ENCODE results near the gene PATJ. TPM values are rescaled to one million over a fixed set of nuclear protein-coding genes. Genes with fewer than 3 reads are reported as not detected.
"Not testable (repeated sequence)": the region's sequence is repeated elsewhere in the genome, so short reads cannot be mapped to it uniquely, and the experiment has no call there.

The PATJ gene
- total RNA-seq, 4 donors from 2014 or later, result 119 to 299 (median 149) TPM

GRCh38 chr1:61892977-61893376, 150.7 kb downstream of the PATJ start:
- in situ Hi-C loops (cut with MboI; ENCODE audit: low pct_ligation_motif_present in 1 of 4, low pct_unique_long_range_greater_than_20kb in 1 of 4, low sequenced_read_pairs in 3 of 4), result no loop called here

DNA sequence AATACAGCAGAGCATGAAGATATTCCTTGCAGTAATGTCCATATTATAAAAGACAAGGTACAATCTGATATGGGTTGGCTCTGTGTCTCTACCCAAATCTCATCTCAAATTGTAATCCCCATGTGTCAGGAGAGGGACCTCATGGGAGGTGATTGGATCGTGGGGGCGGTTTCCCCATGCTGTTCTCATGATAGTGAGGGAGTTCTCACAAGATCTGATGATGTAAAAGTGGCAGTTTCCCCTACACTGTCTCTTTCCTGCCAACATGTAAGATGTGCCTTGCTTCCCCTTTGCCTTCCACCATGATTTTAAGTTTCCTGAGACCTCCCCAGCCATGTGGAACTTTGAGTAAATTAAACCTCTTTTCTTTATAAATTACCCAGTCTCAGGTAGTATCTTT, 152.0 kb downstream of the PATJ start:
- H3K4me1 ChIP-seq; intact Hi-C loops (cut with DNase I; ENCODE audit: low total_unique reads); H3K36me3 ChIP-seq; DNase-seq; H3K4me3 ChIP-seq; in situ Hi-C loops (cut with MboI; ENCODE audit: low pct_ligation_motif_present in 1 of 4, low pct_unique_long_range_greater_than_20kb in 1 of 4, low sequenced_read_pairs in 3 of 4); H3K27me3 ChIP-seq; H3K9me3 ChIP-seq; H3K27ac ChIP-seq: not testable (repeated sequence)
- 85 to 100% methylated on average over 2 of the region's 2 CpGs for WGBS, 2 donors (ENCODE audit: low coverage in 1 of 2)

More at GRCh38 chr1:61892977-61893376, 150.7 kb downstream of the PATJ start:
- Histone ChIP-seq H3K27ac (no peak overlapping the region), H3K9me3 (peaks cover 0 to 2% of the 10 kb centered on the region in 2 donors), H3K4me1 (peaks cover 0 to 3% (median 0%) of the 10 kb centered on the region in 4 donors), H3K4me3 (no peak overlapping the region), H3K36me3 (no peaks in the 10 kb centered on the region), H3K27me3 (no peaks in the 10 kb centered on the region)
- DNase-seq, result no peak
- no peak for TF ChIP-seq POLR2A (IDR thresholded peaks at IDR 0.05)
- no peak for TF ChIP-seq POLR2AphosphoS5 (IDR thresholded peaks at IDR 0.05)
- no peak for TF ChIP-seq CTCF (IDR thresholded peaks at IDR 0.05)
- TF ChIP-seq EP300 (IDR thresholded peaks at IDR 0.05; ENCODE audit: low read depth), result no peak
- WGBS, 2 donors (ENCODE audit: low coverage in 1 of 2), result 41 to 95% methylated on average over 2 of the region's 2 CpGs
- intact Hi-C loops (cut with DNase I; ENCODE audit: low total_unique reads), result no loop called here

DNA sequence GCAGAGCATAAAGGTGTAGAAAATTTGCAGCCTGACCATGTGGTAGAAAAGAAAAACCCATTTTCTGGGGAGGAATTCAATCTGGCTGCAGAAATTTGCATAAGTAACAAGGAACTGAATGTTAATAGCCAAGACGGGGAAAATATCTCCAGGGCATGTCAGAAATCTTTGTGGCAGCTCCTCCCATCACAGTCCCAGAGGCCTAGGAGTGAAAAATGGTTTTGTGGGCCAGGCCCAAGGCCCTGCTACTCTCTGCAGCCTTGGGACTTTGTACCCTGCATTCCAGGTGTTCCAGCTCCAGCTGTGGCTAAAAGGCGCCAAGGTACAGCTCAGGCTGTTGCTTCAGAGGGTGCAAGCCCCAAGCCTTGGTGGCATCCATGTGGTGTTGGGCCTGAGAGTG, 152.9 kb downstream of the PATJ start:
- Histone ChIP-seq H3K4me3 (no peak overlapping the region), H3K4me1 (no peaks in the 10 kb centered on the region), H3K9me3 (peaks cover 0 to 2% of the 10 kb centered on the region in 2 donors), H3K36me3 (no peaks in the 10 kb centered on the region), H3K27ac (no peak overlapping the region), H3K27me3 (no peaks in the 10 kb centered on the region)
- TF ChIP-seq EP300 (IDR thresholded peaks at IDR 0.05; ENCODE audit: low read depth) (no peak), CTCF (IDR thresholded peaks at IDR 0.05) (no peak), POLR2A (IDR thresholded peaks at IDR 0.05) (no peak), POLR2AphosphoS5 (IDR thresholded peaks at IDR 0.05) (no peak)
- no peak for DNase-seq
- in situ Hi-C loops (cut with MboI; ENCODE audit: low pct_ligation_motif_present in 1 of 4, low pct_unique_long_range_greater_than_20kb in 1 of 4, low sequenced_read_pairs in 3 of 4) (no loop called here), intact Hi-C loops (cut with DNase I; ENCODE audit: low total_unique reads) (no loop called here)
- WGBS, 2 donors (ENCODE audit: low coverage in 1 of 2), result 93% methylated on average over 2 of the region's 2 CpGs; no CpG with 5 or more reads in 1 of the 2 donors

DNA sequence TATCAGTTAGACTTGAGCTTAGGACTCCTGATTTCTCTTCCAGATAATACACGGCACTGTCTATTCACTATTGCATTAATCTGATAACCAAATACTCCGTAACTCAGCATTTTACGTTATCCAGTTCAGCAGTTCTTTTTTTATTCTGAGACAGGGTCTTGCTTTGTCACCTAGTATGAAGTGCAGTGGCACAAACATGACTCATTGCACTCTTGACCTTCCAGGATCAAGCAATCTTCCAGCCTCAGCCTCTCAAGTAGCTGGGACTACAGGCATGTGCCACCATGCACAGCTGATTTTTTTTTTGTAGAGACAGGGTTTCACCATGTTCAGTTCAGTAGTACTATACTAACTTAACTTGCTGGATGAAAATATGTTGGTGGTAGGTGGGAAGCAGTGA, 156.4 kb downstream of the PATJ start:
- Histone ChIP-seq H3K4me1 (no peaks in the 10 kb centered on the region), H3K27ac (no peak overlapping the region), H3K27me3 (no peaks in the 10 kb centered on the region), H3K36me3 (peaks cover 0 to 3% (median 0%) of the 10 kb centered on the region in 4 donors), H3K4me3 (no peak overlapping the region), H3K9me3 (peaks cover 0 to 2% of the 10 kb centered on the region in 2 donors)
- WGBS, 2 donors (ENCODE audit: low coverage in 1 of 2), result 94 to 95% methylated on average over 3 of the region's 3 CpGs
- DNase-seq, result no peak
- in situ Hi-C loops (cut with MboI; ENCODE audit: low pct_ligation_motif_present in 1 of 4, low pct_unique_long_range_greater_than_20kb in 1 of 4, low sequenced_read_pairs in 3 of 4) (no loop called here), intact Hi-C loops (cut with DNase I; ENCODE audit: low total_unique reads) (no loop called here)
- TF ChIP-seq CTCF (IDR thresholded peaks at IDR 0.05) (no peak), POLR2AphosphoS5 (IDR thresholded peaks at IDR 0.05) (no peak), EP300 (IDR thresholded peaks at IDR 0.05; ENCODE audit: low read depth) (no peak), POLR2A (IDR thresholded peaks at IDR 0.05) (no peak)

- intact Hi-C loops (cut with DNase I; ENCODE audit: low total_unique reads), result no loop called here
- TF ChIP-seq EP300 (IDR thresholded peaks at IDR 0.05; ENCODE audit: low read depth) (no peak), POLR2A (IDR thresholded peaks at IDR 0.05) (no peak), CTCF (IDR thresholded peaks at IDR 0.05) (no peak), POLR2AphosphoS5 (IDR thresholded peaks at IDR 0.05) (no peak)
- no peaks in the 10 kb centered on the region for H3K4me1 ChIP-seq
- H3K36me3 ChIP-seq, result peaks cover 0 to 6% (median 0%) of the 10 kb centered on the region in 4 donors
- no peak overlapping the region for H3K4me3 ChIP-seq
- no peaks in the 10 kb centered on the region for H3K9me3 ChIP-seq
- in situ Hi-C loops (cut with MboI; ENCODE audit: low pct_ligation_motif_present in 1 of 4, low pct_unique_long_range_greater_than_20kb in 1 of 4, low sequenced_read_pairs in 3 of 4), result no loop called here
- DNase-seq, result no peak
- H3K27ac ChIP-seq, result no peak overlapping the region
- no peaks in the 10 kb centered on the region for H3K27me3 ChIP-seq
- WGBS, 2 donors (ENCODE audit: low coverage in 1 of 2), result 92 to 100% methylated on average over 1 of the region's 1 CpG
Measured at GRCh38 chr1:61904354-61904753, 162.1 kb downstream of the PATJ start.
